GM23338 (cell line): Measurements from ENCODE around the gene LPAR1. TPM values are rescaled to one million over a fixed set of nuclear protein-coding genes. Genes with fewer than 3 reads are reported as not detected.
A peak's percentile ranks its signal among the peaks of the same experiment; 100 is the strongest.

ENCODE experiments used
- ATAC-seq: fragments of 200-7000 bp; cut with Tn5 transposase; 3 replicates; pipeline ENCODE4 v1.9.1; 2020
- DNase-seq: peaks from one replicate; pipeline ENCODE4 v3.0.0-alpha.2; 2015; ENCODE audit warnings: low spot score
- H2AFZ ChIP-seq: fragments of 200-600 bp; sonication (generic); 2 replicates; pipeline ENCODE4 v1.8.0; 2016; ENCODE audit warnings: antibody characterized with exemption, mild to moderate bottlenecking, moderate library complexity
- H3F3A ChIP-seq: fragments of 200-600 bp; sonication (generic); replicated peaks from 2 replicates; pipeline ENCODE4 v1.8.0; 2017; ENCODE audit warnings: antibody characterized with exemption, mixed run types, low read depth
- H3K27ac ChIP-seq: fragments of 200-600 bp; sonication (generic); 2 replicates; pipeline ENCODE4 v1.6.1; 2016; ENCODE audit warnings: low read depth
- H3K27me3 ChIP-seq: fragments of 200-600 bp; sonication (generic); 2 replicates; pipeline ENCODE4 v1.8.0; 2016; ENCODE audit warnings: mild to moderate bottlenecking, mixed run types, moderate library complexity; ENCODE audit not compliant: insufficient read depth
- H3K36me3 ChIP-seq: fragments of 200-600 bp; sonication (generic); 2 replicates; pipeline ENCODE4 v1.8.0; 2016; ENCODE audit warnings: mild to moderate bottlenecking; ENCODE audit not compliant: insufficient read depth
- H3K4me1 ChIP-seq: fragments of 200-600 bp; sonication (generic); 2 replicates; pipeline ENCODE4 v1.8.0; 2016; ENCODE audit warnings: mild to moderate bottlenecking, moderate library complexity; ENCODE audit not compliant: insufficient read depth
- H3K4me2 ChIP-seq: fragments of 200-600 bp; sonication (generic); 2 replicates; pipeline ENCODE4 v1.7.1; 2017; ENCODE audit warnings: mixed run types
- H3K4me3 ChIP-seq: fragments of 200-600 bp; sonication (generic); 2 replicates; pipeline ENCODE4 v1.6.1; 2016; ENCODE audit warnings: mixed run types
- H3K79me2 ChIP-seq: fragments of 200-600 bp; sonication (generic); replicated peaks from 2 replicates; pipeline ENCODE4 v1.8.0; 2017; ENCODE audit warnings: mild to moderate bottlenecking; ENCODE audit not compliant: insufficient read depth
- H3K9me2 ChIP-seq: fragments of 200-600 bp; sonication (generic); 2 replicates; pipeline ENCODE4 v1.8.0; 2017; ENCODE audit not compliant: insufficient read depth
- H4K20me1 ChIP-seq: fragments of 200-600 bp; sonication (generic); replicated peaks from 2 replicates; pipeline ENCODE4 v1.8.0; 2017; ENCODE audit warnings: mild to moderate bottlenecking; ENCODE audit not compliant: insufficient read depth
- H3K27ac Mint-ChIP-seq: 2 replicates; pipeline ENCODE4 v1.8.0; 2020; ENCODE audit warnings: inconsistent platforms, mild to moderate bottlenecking, moderate library complexity, mixed read lengths
- H3K27me3 Mint-ChIP-seq: 3 replicates; pipeline ENCODE4 v1.8.0; 2022; ENCODE audit warnings: low read depth, mild to moderate bottlenecking, moderate library complexity, mixed read lengths, inconsistent platforms; ENCODE audit not compliant: insufficient read depth, poor library complexity
- H3K36me3 Mint-ChIP-seq: 3 replicates; pipeline ENCODE4 v1.8.0; 2021; ENCODE audit warnings: low read depth, mild to moderate bottlenecking, inconsistent platforms, moderate library complexity, mixed read lengths
- H3K4me1 Mint-ChIP-seq: 3 replicates; pipeline ENCODE4 v1.8.0; 2020; ENCODE audit warnings: mild to moderate bottlenecking, inconsistent platforms, mixed read lengths
- H3K4me3 Mint-ChIP-seq: 3 replicates; pipeline ENCODE4 v1.8.0; 2021; ENCODE audit warnings: moderate library complexity, mild to moderate bottlenecking, inconsistent platforms, mixed read lengths
- H3K9me3 Mint-ChIP-seq: 3 replicates; pipeline ENCODE4 v1.8.0; 2020; ENCODE audit warnings: moderate library complexity, mild to moderate bottlenecking, inconsistent platforms, mixed read lengths
- CREB1 ChIP-seq: fragments of 250-450 bp; sonication (Bioruptor Pico); IDR thresholded peaks from 2 replicates; pipeline ENCODE4 v1.5.0; 2020; ENCODE audit warnings: low read depth, mild to moderate bottlenecking, moderate library complexity
- CTCF ChIP-seq, 2 experiments: fragments of 200-600 bp in 1 of 2; sonication (generic) in 1 of 2; conservative IDR thresholded peaks; 2 replicates each; pipeline versions ENCODE4 v1.5.1 to v1.6.1; 2016 to 2017; ENCODE audit warnings: antibody characterized with exemption in 2 of 2, low read depth in 2 of 2, mild to moderate bottlenecking in 2 of 2, moderate library complexity in 1 of 2
- ETS1 ChIP-seq: IDR thresholded peaks from 2 replicates; pipeline ENCODE4 v1.6.1; 2016; ENCODE audit warnings: antibody characterized with exemption
- EZH2 ChIP-seq: fragments of 200-600 bp; sonication (generic); IDR thresholded peaks from one replicate; pipeline ENCODE4 v1.8.0; 2017; ENCODE audit warnings: antibody characterized with exemption, mild to moderate bottlenecking, low read depth; ENCODE audit not compliant: unreplicated experiment
- EZH2phosphoT487 ChIP-seq: fragments of 200-600 bp; sonication (generic); IDR thresholded peaks from one replicate; pipeline ENCODE4 v1.8.1; 2018; ENCODE audit warnings: antibody characterized with exemption; ENCODE audit not compliant: unreplicated experiment
- JUNB ChIP-seq: IDR thresholded peaks from one replicate; pipeline ENCODE4 v1.6.1; 2016; ENCODE audit warnings: antibody characterized with exemption; ENCODE audit not compliant: unreplicated experiment
- NANOG ChIP-seq: IDR thresholded peaks from 2 replicates; pipeline ENCODE4 v1.6.1; 2016; ENCODE audit warnings: antibody characterized with exemption, borderline replicate concordance
- POLR2AphosphoS5 ChIP-seq: IDR thresholded peaks from 2 replicates; pipeline ENCODE4 v1.6.1; 2016; ENCODE audit warnings: antibody characterized with exemption, low read depth
- REST ChIP-seq: IDR thresholded peaks from one replicate; pipeline ENCODE4 v1.6.1; 2018; ENCODE audit warnings: antibody characterized with exemption; ENCODE audit not compliant: unreplicated experiment
- STAT1 ChIP-seq: IDR thresholded peaks from one replicate; pipeline ENCODE4 v1.6.1; 2016; ENCODE audit warnings: antibody characterized with exemption; ENCODE audit not compliant: unreplicated experiment
- ZNF114 ChIP-seq: fragments of 250-450 bp; sonication (Bioruptor Pico); IDR thresholded peaks from 2 replicates; pipeline ENCODE4 v1.5.0; 2020; ENCODE audit warnings: mild to moderate bottlenecking, moderate library complexity
- ZNF331 ChIP-seq: fragments of 250-450 bp; sonication (Bioruptor Pico); IDR thresholded peaks from 2 replicates; pipeline ENCODE4 v1.5.0; 2020; ENCODE audit warnings: low read depth, mild to moderate bottlenecking, moderate library complexity
- polyA plus RNA-seq: library from polyadenylated mRNA; unstranded; fragments of >200 nt; fragmentation: Nextera tagmentation; extraction: Ambion mirVana; gene quantifications from 2 replicates; pipeline ENCODE4 v1.2.1, GENCODE V29; 2016
- total RNA-seq: library from RNA; depleted of rRNA; stranded (reverse); fragments of >200 nt; shearing (Covaris generic); gene quantifications from 2 replicates; pipeline ENCODE4 v1.2.3, GENCODE V29; 2014

LPAR1 gene
- total and polyA plus RNA-seq, 2 experiments from 2014 or later = 1.0 to 3.8 TPM

- peak overlapping the region; percentile 52 for H3K4me2 ChIP-seq
- H3K27ac Mint-ChIP-seq = 0 out of 2 replicates have a peak overlapping the region, but pooled peaks have one; percentile 6
- TF ChIP-seq EZH2 = no peak
- TF ChIP-seq REST = no peak
- TF ChIP-seq ZNF331 = no peak
- TF ChIP-seq CREB1 (CRISPR knock-in tag) = no peak
- no peak for TF ChIP-seq STAT1
- TF ChIP-seq NANOG = no peak
- TF ChIP-seq EZH2phosphoT487 = no peak
- no peak for TF ChIP-seq ETS1
- no peak for TF ChIP-seq ZNF114 (CRISPR knock-in tag)
- no peak for TF ChIP-seq JUNB
Observed at GRCh38 chr9:110984890-110985437, 53.3 kb downstream of the LPAR1 start.

GRCh38 chr9:110980261-110980660 lies 58.0 kb downstream of the LPAR1 start:
- Histone ChIP-seq H3K9me2 (no peaks in the 10 kb centered on the region), H4K20me1 (no peaks in the 10 kb centered on the region), H3K4me1 (peaks cover 7% of the 10 kb centered on the region), H2AFZ (no peak overlapping the region), H3K27me3 (no peaks in the 10 kb centered on the region), H3K27ac (no peak overlapping the region), H3F3A (no peaks in the 10 kb centered on the region), H3K4me3 (no peak overlapping the region), H3K79me2 (no peaks in the 10 kb centered on the region), H3K4me2 (no peak overlapping the region), H3K36me3 (no peaks in the 10 kb centered on the region)
- Mint-ChIP-seq H3K36me3 (no peaks in the 10 kb centered on the region; the same call in 2 of the 3 replicates), H3K4me3 (no peak overlapping the region), H3K9me3 (no peaks in the 10 kb centered on the region; the same call in 2 of the 3 replicates), H3K4me1 (peaks cover 18% of the 10 kb centered on the region), H3K27ac (no peak overlapping the region), H3K27me3 (no peaks in the 10 kb centered on the region)
- DNase-seq (no peak), ATAC-seq (no peak)
- TF ChIP-seq STAT1 = no peak
- no peak for TF ChIP-seq CTCF (conservative IDR thresholded peaks at IDR 0.05; ENCODE audit: low read depth in 2 of 2)
- no peak for TF ChIP-seq JUNB
- no peak for TF ChIP-seq POLR2AphosphoS5
- no peak for TF ChIP-seq CREB1 (CRISPR knock-in tag)
- no peak for TF ChIP-seq ZNF331
- no peak for TF ChIP-seq REST
- no peak for TF ChIP-seq ETS1

More at GRCh38 chr9:110984890-110985437, 53.3 kb downstream of the LPAR1 start:
- no peaks in the 10 kb centered on the region; the same call in 2 of the 3 replicates for H3K9me3 Mint-ChIP-seq
- Histone ChIP-seq H3K9me2 (no peaks in the 10 kb centered on the region), H3K79me2 (peaks cover 6% of the 10 kb centered on the region; the same call in 1 of the 2 replicates), H3K27me3 (no peaks in the 10 kb centered on the region), H3K36me3 (no peaks in the 10 kb centered on the region), H4K20me1 (no peaks in the 10 kb centered on the region), H2AFZ (no peak overlapping the region), H3F3A (no peaks in the 10 kb centered on the region), H3K27ac (no peak overlapping the region), H3K4me1 (peaks cover 13% of the 10 kb centered on the region), H3K4me3 (peak overlapping the region; percentile 0; the same call in 1 of the 2 replicates)
- ATAC-seq (peak; percentile 73), DNase-seq (peak; percentile 33)
- no peaks in the 10 kb centered on the region for H3K27me3 Mint-ChIP-seq
- peak overlapping the region; percentile 4; the same call in 2 of the 3 replicates for H3K4me3 Mint-ChIP-seq
- peaks cover 24% of the 10 kb centered on the region for H3K4me1 Mint-ChIP-seq
- no peaks in the 10 kb centered on the region; the same call in 2 of the 3 replicates for H3K36me3 Mint-ChIP-seq
